ENCODE results near the gene NANOS2. TPM values are rescaled to one million over a fixed set of nuclear protein-coding genes. Genes with fewer than 3 reads are reported as not detected.

Gene NANOS2
- total and polyA plus RNA-seq, 2 of the 13 experiments (the other 11 are each of a cell fraction or from before 2014, with no cell fraction given) = not detected

GRCh38 chr19:45881909-45882528, 32.6 kb downstream of the NANOS2 start (continued):
- peak in 1 of 2 experiments; percentile 4; a peak in 2 of 4 replicates for TF ChIP-seq HMGXB4 (CRISPR knock-in tag; IDR thresholded peaks at IDR 0.05; ENCODE audit: borderline replicate concordance in 1 of 2, low read depth in 1 of 2)
- TF ChIP-seq MLXIP (CRISPR knock-in tag; IDR thresholded peaks at IDR 0.05; ENCODE audit: borderline replicate concordance) = no peak
- TF ChIP-seq ZUFSP (CRISPR knock-in tag; IDR thresholded peaks at IDR 0.05; ENCODE audit: borderline replicate concordance) = no peak
- TF ChIP-seq HDAC1 (CRISPR knock-in tag; IDR thresholded peaks at IDR 0.05) = peak; percentile 73
- peak; percentile 72; the same call in 1 of the 2 replicates for TF ChIP-seq KDM6A (CRISPR knock-in tag; IDR thresholded peaks at IDR 0.05; ENCODE audit: low read depth)
- TF ChIP-seq PITX1 (CRISPR knock-in tag; IDR thresholded peaks at IDR 0.05) = peak; percentile 29; the same call in 1 of the 2 replicates
- peak; percentile 19; the same call in 1 of the 2 replicates for TF ChIP-seq MEIS2 (CRISPR knock-in tag; IDR thresholded peaks at IDR 0.05)
- no peak for TF ChIP-seq REXO4 (CRISPR knock-in tag; IDR thresholded peaks at IDR 0.05; ENCODE audit: borderline replicate concordance)
- TF ChIP-seq RXRB (CRISPR knock-in tag; IDR thresholded peaks at IDR 0.05; ENCODE audit: borderline replicate concordance) = peak; percentile 79
- TF ChIP-seq ZBTB20 (CRISPR knock-in tag; IDR thresholded peaks at IDR 0.05; ENCODE audit: borderline replicate concordance, low read depth) = no peak
- TF ChIP-seq NR3C1 (CRISPR knock-in tag; IDR thresholded peaks at IDR 0.05) = no peak
- no peak for TF ChIP-seq CEBPZ (IDR thresholded peaks at IDR 0.05; ENCODE audit: low read length)
- 0 out of 2 replicates have a peak, but pooled peaks have one; percentile 58 for TF ChIP-seq SATB2 (CRISPR knock-in tag; IDR thresholded peaks at IDR 0.05)
- peak; percentile 67 for TF ChIP-seq HINFP (CRISPR knock-in tag; IDR thresholded peaks at IDR 0.05; ENCODE audit: low read depth)
- peak; percentile 31; the same call in 1 of the 2 replicates for TF ChIP-seq FOXJ3 (CRISPR knock-in tag; IDR thresholded peaks at IDR 0.05; ENCODE audit: borderline replicate concordance)
- peak; percentile 88; the same call in 1 of the 2 replicates for TF ChIP-seq SNAPC2 (CRISPR knock-in tag; IDR thresholded peaks at IDR 0.05)
- TF ChIP-seq BRCA1 (CRISPR knock-in tag; IDR thresholded peaks at IDR 0.05) = no peak

Measured in HepG2 (cell line).